Urothelium cell line (cell line): ENCODE data around the gene SLC24A2.
"Not testable (repeated sequence)": the region's sequence is repeated elsewhere in the genome, so short reads cannot be mapped to it uniquely, and the experiment has no call there.

ENCODE experiments used
- DNase-seq: peaks from one replicate; pipeline ENCODE4 v3.0.0; 2011; ENCODE audit warnings: low spot score, mixed read lengths
- FAIRE-seq: peaks from 2 replicates; lab custom pipeline; 2011; peaks lifted over from hg19 to GRCh38; lab: Jason Lieb, UNC

The SLC24A2 gene

GRCh38 chr9:19788614-19789271 lies at the start of gene SLC24A2:
TSS of gene SLC24A2 (minus strand) at chr9:19789037.
- no peak for FAIRE-seq
- DNase-seq = no peak

DNA sequence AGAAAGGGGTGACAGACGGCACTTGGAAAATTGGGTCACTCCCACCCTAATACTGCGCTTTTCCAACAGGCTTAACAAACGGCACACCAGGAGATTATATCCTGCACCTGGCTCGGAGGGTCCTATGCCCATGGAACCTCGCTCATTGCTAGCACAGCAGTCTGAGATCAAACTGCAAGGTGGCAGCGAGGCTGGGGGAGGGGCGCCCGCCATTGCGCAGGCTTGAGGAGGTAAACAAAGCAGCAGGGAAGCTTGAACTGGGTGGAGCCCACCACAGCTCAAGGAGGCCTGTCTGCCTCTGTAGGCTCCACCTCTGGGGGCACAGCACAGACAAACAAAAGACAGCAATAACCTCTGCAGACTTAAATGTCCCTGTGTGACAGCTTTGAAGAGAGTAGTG lies 44.5 kb upstream of the SLC24A2 start:
- DNase-seq, FAIRE-seq: not testable (repeated sequence)

- FAIRE-seq (no peak), DNase-seq (no peak)
Measured at GRCh38 chr9:19830796-19831195, 42.0 kb upstream of the SLC24A2 start.

DNA sequence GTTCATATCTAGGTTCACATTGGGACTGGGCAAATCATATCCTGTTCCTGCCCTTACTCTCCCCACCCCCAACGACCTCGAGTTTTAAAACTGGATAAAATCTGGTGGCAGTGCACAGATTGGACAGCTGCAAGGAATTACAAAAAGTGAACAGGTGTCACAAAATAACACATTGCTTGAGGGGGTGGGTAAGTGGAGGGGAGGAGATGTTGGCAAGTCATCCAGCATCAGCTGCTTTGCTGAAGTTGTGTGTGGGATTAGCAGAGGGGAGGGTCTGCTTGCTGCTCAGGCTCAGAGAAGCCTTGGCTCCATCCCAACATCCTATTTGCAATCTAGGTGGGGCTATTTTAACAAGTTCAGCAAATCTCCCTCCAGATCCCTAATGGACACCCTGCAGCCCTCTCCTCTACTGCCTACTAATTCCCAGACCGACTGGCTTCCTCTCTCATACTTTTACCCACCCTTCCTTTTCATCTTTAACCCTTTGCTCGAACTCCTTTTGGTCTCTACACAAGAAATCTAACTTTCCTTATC lies 39.8 kb upstream of the SLC24A2 start:
- no peak for FAIRE-seq
- no peak for DNase-seq

- FAIRE-seq (no peak), DNase-seq (no peak)
Measured at GRCh38 chr9:19816769-19817168, 27.9 kb upstream of the SLC24A2 start.

DNA sequence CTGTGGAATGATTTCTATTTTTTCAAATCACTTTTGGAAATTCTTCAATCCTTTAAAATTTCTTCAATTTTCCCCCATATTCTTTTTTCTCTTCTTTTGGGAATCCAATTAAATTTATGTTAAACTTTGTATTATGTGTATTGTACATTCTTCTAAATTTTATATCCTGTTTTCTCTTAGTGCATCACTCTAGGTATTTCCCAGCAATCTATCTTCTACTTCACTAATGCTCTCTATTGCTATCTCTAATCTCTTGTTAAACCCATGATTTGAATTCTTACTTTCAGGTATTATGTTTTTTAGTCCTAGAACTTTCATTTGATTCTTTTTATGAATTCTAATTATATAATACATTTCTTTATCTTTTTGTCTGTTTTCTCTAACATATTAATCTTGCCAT lies 23.4 kb upstream of the SLC24A2 start:
- DNase-seq = no peak
- FAIRE-seq = no peak

DNA sequence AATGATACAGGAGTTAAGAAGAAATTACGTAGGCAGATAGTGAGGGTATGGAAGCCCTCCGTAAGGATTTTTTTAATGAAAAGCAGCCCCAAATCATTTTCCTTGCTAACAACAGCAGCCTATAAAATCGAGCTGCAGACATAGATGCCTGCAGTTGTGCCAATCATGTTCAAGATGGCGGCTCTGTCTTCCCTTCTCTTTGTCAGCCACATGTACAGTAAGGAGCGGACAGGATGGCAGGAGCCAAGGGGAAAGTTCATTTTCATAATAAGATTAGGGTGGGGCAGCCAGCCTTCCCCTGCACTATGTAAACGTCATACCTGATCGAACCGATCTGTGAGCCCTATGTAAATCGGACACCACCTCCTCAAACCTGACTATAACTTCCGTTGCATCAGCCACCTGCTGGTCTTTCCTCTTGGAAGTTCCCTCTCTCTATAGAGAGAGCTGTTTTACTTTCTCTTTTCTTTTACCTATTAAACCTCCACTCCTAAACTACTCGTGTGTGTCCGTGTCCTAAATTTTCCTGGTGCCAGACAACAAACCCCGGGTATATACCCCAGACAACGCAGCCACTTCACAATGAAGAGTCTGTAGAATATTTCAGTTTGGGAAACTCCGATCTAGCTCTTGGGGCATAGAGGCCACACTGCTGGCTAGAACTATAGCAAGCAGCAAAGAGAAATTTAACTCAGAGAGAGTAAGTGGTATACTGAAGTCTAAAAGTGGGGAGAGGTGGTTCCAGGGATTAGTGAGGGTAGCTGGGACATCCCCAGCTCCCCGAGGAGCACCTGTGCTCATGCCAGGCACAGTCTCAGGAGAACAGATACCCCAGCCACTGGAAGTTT lies 20.8 kb upstream of the SLC24A2 start:
- DNase-seq = no peak

GRCh38 chr9:19807182-19807892 lies 18.5 kb upstream of the SLC24A2 start:
- DNase-seq = no peak
- FAIRE-seq = no peak

More for the DNA sequence above, 20.8 kb upstream of the SLC24A2 start:
- no peak for FAIRE-seq

DNA sequence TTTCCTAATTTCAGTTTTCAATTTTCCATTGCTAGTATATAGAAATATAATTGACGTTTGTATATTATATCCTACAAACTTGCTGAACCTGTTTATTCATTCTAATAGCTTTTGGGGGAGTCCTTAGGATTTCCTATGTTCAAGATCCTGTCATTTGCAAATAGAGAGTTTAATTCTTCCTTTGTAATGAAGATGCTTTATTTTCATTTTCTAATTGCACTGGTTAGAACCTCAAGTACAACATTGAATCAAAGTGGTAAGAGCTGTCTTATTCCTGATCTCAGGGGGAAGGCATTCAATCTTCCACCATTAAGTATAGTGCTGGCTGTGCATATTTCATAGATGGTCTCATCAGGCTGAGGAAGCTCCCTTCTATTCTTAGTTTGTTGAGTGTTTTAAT lies 15.6 kb upstream of the SLC24A2 start:
- no peak for FAIRE-seq

DNA sequence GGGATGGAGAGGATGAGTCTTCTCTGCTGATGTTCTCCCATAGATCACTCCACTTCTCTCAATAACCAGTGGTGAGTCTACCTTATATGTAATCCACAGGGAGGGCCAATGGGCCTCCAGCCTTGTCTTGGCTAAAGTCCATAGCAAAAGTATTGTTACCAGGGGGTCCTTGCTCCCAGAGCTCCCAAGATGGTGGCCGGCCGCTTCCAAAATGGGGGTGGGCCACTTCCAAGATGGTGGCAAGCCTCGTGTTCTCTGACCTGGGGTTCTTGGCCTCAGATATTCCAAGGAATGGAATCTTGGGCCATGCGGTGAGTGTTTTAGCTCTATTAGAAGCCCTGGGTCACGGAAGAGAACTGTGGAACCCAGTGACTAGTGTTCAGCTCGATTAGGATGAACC lies 12.0 kb upstream of the SLC24A2 start:
- no peak for DNase-seq
- no peak for FAIRE-seq

More for the DNA sequence above, 15.6 kb upstream of the SLC24A2 start:
- DNase-seq = no peak

DNA sequence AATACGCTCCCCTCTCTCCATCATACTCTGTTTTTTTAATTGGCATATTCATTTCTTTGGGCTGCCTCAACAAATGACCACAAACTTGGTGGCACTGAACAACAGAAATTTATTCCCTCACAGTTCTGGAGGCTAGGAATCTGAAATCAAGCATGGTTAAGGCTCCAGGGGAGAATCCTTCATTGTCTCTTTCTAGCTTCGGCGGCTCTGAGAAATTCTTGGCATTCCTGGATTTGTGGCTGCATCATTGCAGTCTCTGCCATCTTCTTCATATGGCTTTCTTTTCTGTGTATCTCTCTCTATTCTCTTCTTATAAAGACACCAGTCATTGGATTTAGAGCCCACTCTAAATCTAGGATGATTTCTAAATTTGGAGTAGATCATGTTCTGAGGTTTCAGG lies 10.9 kb upstream of the SLC24A2 start:
- no peak for FAIRE-seq
- DNase-seq = no peak

GRCh38 chr9:19788152-19788551 lies 685 bp downstream of the SLC24A2 start:
- no peak for FAIRE-seq

DNA sequence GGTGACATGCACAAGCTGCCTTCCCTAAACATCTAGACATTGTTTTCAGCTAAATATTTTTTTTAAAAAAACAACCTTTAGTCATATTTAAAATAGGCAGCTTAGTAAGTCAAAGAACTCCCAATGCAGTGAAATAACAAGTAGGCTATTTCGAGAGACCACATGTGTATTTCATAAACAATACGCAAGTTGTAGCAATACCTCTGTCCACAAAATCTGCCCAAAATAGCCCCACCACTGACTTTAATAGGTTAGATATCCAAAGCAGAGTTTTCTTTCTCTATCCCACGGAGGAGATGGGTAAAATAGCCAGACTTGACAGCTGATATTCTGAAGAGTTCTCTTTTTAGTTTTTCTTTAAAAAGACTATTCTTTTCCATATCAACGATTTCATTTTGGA lies 1.2 kb downstream of the SLC24A2 start:
- FAIRE-seq = no peak

More at GRCh38 chr9:19788152-19788551, 685 bp downstream of the SLC24A2 start:
- DNase-seq = no peak

DNA sequence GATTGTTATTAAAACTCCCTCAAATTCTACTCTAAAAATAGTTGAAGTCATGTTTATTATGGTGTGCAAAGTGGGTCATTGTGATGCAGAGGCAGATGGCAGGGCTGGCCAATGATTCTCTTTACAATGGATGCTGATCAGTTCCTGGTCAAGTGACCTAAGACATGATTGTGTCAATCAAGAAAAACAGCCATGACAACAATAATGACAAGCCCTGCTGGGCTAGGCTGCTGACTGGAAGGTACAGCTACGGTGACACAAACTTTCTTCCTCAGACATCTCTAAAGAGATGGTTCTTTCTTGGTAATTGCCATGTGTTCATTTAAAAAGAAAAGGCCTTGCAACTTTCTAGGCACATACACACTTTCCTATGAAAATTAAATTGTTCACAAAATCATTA lies 3.6 kb downstream of the SLC24A2 start:
- DNase-seq = no peak
- FAIRE-seq = no peak

More for the DNA sequence above, 1.2 kb downstream of the SLC24A2 start:
- no peak for DNase-seq

DNA sequence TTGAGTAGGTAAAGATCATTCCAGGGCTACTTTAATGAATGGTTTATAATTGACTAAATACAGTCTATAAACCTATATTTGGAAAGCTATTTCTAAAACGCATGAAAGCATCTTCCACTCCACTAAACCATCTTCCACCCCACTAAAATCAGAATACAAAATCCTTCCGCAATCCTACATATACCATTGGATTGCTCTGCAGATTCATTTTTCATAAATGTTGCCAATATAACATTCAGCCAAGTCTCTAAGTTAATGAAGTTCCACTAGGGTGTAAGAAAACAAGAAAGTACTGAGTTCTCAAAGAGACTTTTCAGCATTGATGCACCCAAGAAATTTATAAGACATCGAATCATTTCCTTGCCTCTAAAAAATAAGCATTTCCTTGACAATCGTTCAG lies 4.7 kb downstream of the SLC24A2 start:
- no peak for FAIRE-seq
- DNase-seq = no peak

GRCh38 chr9:19783500-19783899 lies 5.3 kb downstream of the SLC24A2 start:
- no peak for DNase-seq
- no peak for FAIRE-seq

DNA sequence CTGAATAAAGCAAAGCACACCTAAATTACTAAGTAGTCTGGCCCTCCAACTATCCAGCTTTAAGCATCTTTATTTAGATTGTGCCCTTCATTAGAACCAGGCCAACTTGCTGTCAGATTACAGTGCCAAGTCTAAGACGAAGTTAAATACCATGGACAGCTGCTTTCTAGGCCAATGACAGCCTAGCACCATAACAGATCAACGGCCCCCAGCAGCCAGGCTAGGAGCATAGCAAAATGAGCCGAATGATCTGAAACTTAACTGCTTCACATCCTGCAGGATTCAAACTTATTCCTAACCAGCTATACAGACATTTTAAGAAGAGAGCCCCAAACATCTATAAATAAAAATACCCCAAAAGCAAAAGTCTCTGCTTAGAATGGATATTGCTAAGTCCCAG lies 6.8 kb downstream of the SLC24A2 start:
- peak; percentile 9 for DNase-seq
- no peak for FAIRE-seq

GRCh38 chr9:19781240-19781639 lies 7.6 kb downstream of the SLC24A2 start:
- DNase-seq (no peak), FAIRE-seq (no peak)

DNA sequence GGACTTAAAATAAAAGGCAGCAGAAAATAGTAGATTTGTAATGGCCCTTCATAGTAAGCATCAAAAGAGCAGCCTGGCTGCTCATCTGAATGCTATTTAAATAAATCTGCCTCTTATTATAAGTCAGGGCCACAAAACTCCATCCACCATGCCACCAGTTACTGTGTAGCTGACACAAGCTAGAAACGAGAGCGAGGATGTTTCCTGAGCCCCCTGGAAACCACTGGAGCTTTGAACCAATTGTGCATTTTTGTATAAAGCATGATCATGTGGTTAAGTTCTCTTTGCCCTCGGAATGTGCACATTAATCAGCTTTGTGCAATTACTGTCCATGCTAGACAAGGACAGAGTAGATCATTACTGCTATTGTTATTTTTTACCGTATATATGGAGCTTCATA lies 17.4 kb downstream of the SLC24A2 start:
- DNase-seq = no peak
- FAIRE-seq = no peak

- FAIRE-seq = no peak
- DNase-seq = no peak
Measured at GRCh38 chr9:19770973-19771372, 17.9 kb downstream of the SLC24A2 start.

DNA sequence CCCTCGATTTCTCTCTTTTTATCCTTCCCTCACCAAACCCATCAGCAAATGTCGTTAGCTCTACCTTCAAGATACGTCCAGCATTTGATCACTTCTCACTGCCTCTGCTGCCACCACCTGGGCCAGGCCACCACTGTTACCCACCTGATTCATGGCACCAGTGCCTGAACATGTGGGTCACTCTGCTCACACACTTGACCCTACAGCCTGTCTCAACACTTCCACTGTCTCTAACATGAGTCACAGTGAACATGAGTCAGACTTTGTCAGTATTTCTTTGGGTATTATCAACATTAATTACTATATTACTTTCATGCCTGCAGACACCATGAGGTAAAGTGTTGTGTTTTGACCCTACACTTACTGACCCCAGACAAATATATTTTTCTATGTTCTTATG lies 19.6 kb downstream of the SLC24A2 start:
- FAIRE-seq = no peak

More for the DNA sequence above, 19.6 kb downstream of the SLC24A2 start:
- DNase-seq = no peak
